GM12872 (cell line): Measurements from ENCODE around the gene UBAC1.

ENCODE experiments used
- CTCF ChIP-seq: IDR thresholded peaks from 3 replicates; pipeline ENCODE4 v1.5.1; 2011; ENCODE audit warnings: low read depth, mild to moderate bottlenecking, low read length, moderate library complexity; ENCODE audit not compliant: insufficient read depth

Gene UBAC1

GRCh38 chr9:136001231-136001630 lies 40.1 kb upstream of the UBAC1 start:
- no peak for TF ChIP-seq CTCF

- TF ChIP-seq CTCF, result no peak
These were observed 37.4 kb upstream of the UBAC1 start for GRCh38 chr9:135998410-135999071.

- TF ChIP-seq CTCF, result no peak
These were observed 36.8 kb upstream of the UBAC1 start for GRCh38 chr9:135998016-135998380.

- TF ChIP-seq CTCF, result no peak
These were observed 36.2 kb upstream of the UBAC1 start for GRCh38 chr9:135997090-135998015.

- no peak for TF ChIP-seq CTCF
These were observed 34.6 kb upstream of the UBAC1 start for GRCh38 chr9:135995816-135996215.

GRCh38 chr9:135994501-135995192 lies 33.5 kb upstream of the UBAC1 start:
- TF ChIP-seq CTCF, result no peak
